NOMO-1 treated with dmso at 0.1 percent for 144 hours (cell line): ENCODE results near the gene TMEM33.

Experiments used
- DNase-seq: peaks from one replicate; lab custom pipeline; 2025; ENCODE audit not compliant: unreplicated experiment; lab: John Stamatoyannopoulos, UW

The TMEM33 gene

DNA sequence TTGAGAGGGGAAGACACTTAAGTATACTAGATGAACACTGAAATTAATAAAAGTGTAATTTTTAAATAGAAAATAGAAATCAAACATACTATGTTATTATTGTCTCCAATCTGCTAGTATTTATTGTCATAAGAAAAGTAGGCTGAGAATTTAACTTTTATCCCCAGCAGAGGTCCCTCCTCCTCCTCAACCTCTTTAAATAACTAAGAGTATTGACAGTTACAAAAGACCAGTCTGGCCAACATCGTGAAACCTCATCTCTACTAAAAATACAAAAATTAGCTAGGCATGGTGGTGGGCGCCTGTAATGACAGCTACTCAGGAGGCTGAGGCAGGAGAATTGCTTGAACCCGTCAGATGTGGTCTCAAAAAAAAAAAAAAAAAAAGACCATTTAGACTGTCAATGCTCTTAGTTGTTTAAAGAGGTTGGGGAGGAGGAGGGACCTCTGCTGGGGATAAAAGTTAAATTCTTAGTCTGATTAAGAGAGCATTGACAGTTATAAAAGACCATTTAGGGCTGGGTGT lies 59.3 kb downstream of the TMEM33 start:
- no peak for DNase-seq

DNA sequence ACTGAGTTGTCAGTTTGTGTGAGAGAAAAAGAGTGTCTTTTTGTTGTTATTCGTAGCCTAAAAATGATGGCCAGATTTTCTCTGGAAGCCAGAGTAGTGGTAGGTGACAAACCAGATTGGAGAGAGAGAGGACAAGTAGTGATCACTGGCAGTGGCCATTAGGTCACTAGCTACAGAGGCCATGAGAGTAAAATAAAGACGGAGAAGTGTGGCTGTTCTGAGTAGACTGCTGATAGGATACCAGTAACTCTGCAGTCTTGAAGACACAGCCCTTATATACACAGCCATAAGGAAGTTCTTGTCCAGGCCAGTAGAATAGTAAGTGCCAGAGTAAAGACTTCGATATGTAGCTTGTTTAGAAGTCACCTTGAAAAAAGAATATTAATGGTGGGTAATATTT lies 62.8 kb downstream of the TMEM33 start:
- no peak for DNase-seq

DNA sequence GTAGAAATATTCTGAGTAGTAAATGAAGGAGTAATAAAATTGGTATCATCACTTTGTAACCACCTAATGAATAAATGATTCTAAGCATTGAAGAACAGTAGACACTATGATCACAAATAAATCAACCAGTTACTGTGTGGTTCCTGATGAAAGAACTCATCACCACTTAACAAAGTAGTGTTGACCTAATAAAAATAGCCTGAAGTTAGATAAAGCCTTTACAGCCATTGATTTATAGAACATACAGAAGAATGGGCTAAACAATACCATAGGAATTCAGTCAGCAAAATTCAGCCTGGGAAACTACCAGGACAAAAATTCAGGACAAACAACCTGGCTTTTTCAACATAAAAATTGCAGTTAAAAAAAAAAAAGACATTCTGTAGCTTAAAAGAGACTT lies 64.1 kb downstream of the TMEM33 start:
- DNase-seq: no peak

DNA sequence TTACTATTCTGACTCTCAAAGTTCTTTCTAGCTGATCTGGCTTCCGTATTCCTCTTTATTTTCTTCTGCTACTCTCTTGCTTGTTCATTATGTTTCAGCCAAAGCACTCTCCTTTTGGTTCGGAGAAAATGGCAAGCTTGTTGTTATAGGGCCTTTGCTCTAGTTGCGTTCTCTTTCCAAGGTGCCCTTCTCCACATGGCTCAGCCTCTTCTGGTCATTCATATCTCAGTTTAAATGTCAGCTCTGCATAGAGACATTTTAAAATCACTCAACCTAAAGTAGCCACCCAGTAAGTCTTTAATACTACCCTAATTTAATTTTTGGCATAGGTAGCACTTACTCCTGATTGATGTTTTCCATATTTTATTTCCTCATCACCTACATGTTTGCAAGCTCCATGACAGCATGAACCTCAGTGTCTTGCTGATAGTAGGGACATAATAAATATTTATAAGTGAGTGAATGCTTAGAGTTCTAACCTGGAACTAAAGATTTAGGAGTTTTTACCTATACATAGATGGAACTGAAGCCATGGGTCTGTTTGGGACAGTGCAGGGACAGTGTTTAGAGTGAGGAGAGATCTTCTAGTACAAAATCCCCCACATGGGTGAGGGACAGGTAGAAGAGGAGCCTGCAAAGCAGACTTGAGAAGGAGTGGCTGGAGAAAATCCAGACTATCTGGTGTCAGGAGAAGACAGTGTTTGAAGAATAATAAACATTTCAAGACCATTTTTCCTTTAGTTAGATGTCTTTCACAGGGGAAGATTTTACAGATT lies 73.0 kb downstream of the TMEM33 start:
- no peak for DNase-seq
